Breast epithelium (tissue), 4 donors: ENCODE data around the gene EFNB2. TPM values are rescaled to one million over a fixed set of nuclear protein-coding genes. Genes with fewer than 3 reads are reported as not detected.

Experiments used
- DNase-seq, 2 donors: peaks; one replicate each; pipeline ENCODE4 v3.0.0-alpha.2; 2019; ENCODE audit warnings: low spot score in 2 of 2
- H3K27ac ChIP-seq, 2 donors: fragments of 200-600 bp; sonication (generic) in 1 of 2; one replicate each; pipeline ENCODE4 v1.5.1; 2016 to 2019; ENCODE audit warnings: mild to moderate bottlenecking in 1 of 2
- H3K27me3 ChIP-seq, 2 donors: fragments of 200-600 bp; sonication (generic) in 1 of 2; one replicate each; pipeline versions ENCODE4 v1.5.1 to v1.6.0; 2017 to 2019; ENCODE audit warnings: control low read depth in 1 of 2, mild to moderate bottlenecking in 1 of 2
- H3K36me3 ChIP-seq: fragments of 200-600 bp; one replicate; pipeline ENCODE4 v1.5.1; 2019
- H3K4me1 ChIP-seq, 2 donors: fragments of 200-600 bp; sonication (generic); one replicate each; pipeline ENCODE4 v1.5.1; 2016 to 2019; ENCODE audit warnings: control low read depth in 1 of 2
- H3K4me3 ChIP-seq, 3 donors: fragments of 200-600 bp; sonication (generic); 1 replicate in 2 of 3; 2 replicates in 1 of 3; pipeline ENCODE4 v1.5.1; 2016 to 2019; ENCODE audit warnings: mild to moderate bottlenecking in 3 of 3, moderate library complexity in 2 of 3
- H3K9me3 ChIP-seq, 2 donors: fragments of 200-600 bp; sonication (generic) in 1 of 2; one replicate each; pipeline ENCODE4 v1.5.1; 2016 to 2019; ENCODE audit warnings: control low read depth in 1 of 2
- POLR2A ChIP-seq: fragments of 450-650 bp; IDR thresholded peaks from one replicate; pipeline ENCODE4 v1.6.1; 2016; ENCODE audit warnings: antibody characterized with exemption, mild to moderate bottlenecking, moderate library complexity
- POLR2AphosphoS5 ChIP-seq, 3 donors: sonication (generic); formaldehyde crosslinking; IDR thresholded peaks; one replicate each; pipeline ENCODE4 v1.6.1; 2017; ENCODE audit warnings: antibody characterized with exemption in 3 of 3
- intact Hi-C: fragments of 100-400 bp; cut with DNase I; formaldehyde crosslinking; loops from one replicate; pipeline ENCODE4 v1.15.1; 2023; ENCODE audit warnings: low total_unique reads
- total RNA-seq, 3 donors: library from RNA; depleted of rRNA; stranded (reverse); fragments of >200 nt; gene quantifications; one replicate each; pipeline ENCODE4 v1.1.0, GENCODE V29; 2016
- TF ChIP-seq, protein P1 (sequence below), 3 donors: fragments of 450-650 bp; IDR thresholded peaks; one replicate each; pipeline ENCODE4 v1.5.1; 2016 to 2017; ENCODE audit warnings: antibody characterized with exemption in 3 of 3, mild to moderate bottlenecking in 3 of 3, moderate library complexity in 3 of 3

Gene EFNB2
- total RNA-seq, 3 donors from 2014 or later, result 9.4 to 15.7 (median 15.2) TPM

DNA sequence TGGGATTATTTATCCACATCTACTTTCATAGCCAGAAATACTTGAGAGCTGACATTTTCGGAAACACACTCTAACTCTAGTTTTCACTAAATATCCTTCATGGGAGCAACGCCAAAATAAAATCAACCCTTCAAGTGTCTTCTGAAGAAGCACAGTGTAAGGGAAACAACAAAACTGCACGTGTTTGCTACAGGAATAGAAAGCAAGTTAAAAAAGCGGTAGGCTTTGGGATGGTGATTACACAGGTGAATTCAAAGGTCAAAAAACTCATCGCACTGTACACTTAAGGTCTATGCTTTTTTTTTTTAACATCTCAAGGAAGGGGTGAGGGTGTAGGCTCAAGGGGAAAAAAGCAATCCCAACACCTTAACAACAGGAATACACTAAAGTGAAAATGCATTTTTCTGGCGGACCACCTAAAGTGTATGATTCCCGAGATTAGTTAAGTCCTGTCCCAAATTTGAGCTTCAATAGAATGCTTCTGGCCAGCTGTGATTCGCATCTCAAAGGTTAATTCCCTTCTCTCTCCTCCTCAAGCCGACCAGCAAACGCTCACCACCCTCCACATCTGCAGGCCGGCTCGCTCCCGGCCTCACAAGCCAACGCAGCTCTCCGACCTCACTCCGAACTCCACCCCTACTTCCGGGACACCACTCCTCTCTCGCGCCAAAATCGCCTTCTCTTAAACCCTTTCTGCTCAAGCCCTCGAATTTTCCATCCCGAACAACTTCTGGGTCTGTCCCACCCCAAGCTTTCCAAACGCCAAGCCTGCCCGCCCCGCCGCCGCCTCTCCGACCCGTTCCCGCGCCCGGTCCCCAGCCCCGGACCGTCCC is 31.4 kb upstream of the EFNB2 start:
- DNase-seq, result peak; percentile 45 to 55
- no peaks in the 10 kb centered on the region for H3K27me3 ChIP-seq

DNA sequence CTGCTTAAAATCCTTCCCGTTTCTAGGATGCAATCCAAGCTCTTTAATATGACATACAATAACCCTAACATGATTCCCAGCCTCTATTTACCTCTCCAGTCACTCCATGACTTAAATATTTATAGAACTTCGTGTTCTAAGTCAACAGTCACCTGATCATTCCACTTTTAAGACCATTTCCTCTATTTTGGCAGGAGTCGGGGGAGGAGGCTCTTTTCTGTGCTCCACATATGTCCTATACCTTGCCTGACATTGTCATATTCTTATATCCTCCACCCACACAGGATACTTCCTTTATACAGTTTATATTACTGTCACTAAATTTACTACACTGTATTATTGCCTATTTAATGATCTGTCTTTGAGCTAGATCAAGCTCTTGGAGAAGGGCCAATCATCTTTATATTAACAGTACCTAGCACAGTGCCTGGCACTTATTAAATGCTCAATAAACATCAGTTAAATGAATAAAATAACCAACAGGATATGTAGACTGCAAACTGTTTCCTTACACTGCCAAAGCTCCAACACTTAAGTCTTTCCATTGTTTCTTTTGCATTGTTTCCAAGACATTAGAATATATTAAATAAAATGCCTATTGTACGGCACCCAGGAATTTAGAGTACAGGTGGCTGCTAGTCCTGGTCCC is 29.8 kb upstream of the EFNB2 start:
- H3K36me3 ChIP-seq, result no peaks in the 10 kb centered on the region
- intact Hi-C loops, result no loop called here
- TF ChIP-seq POLR2AphosphoS5 (IDR thresholded peaks at IDR 0.05) (no peak), POLR2A (no peak)
- TF ChIP-seq, protein P1, sequence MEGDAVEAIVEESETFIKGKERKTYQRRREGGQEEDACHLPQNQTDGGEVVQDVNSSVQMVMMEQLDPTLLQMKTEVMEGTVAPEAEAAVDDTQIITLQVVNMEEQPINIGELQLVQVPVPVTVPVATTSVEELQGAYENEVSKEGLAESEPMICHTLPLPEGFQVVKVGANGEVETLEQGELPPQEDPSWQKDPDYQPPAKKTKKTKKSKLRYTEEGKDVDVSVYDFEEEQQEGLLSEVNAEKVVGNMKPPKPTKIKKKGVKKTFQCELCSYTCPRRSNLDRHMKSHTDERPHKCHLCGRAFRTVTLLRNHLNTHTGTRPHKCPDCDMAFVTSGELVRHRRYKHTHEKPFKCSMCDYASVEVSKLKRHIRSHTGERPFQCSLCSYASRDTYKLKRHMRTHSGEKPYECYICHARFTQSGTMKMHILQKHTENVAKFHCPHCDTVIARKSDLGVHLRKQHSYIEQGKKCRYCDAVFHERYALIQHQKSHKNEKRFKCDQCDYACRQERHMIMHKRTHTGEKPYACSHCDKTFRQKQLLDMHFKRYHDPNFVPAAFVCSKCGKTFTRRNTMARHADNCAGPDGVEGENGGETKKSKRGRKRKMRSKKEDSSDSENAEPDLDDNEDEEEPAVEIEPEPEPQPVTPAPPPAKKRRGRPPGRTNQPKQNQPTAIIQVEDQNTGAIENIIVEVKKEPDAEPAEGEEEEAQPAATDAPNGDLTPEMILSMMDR (IDR thresholded peaks at IDR 0.05), result no peak
- H3K9me3 ChIP-seq, result no peaks in the 10 kb centered on the region
- peak overlapping the region; percentile 40 to 96 (median 89) for H3K4me3 ChIP-seq
- no peak for DNase-seq
- H3K27me3 ChIP-seq, result no peaks in the 10 kb centered on the region
- H3K27ac ChIP-seq, result no peak overlapping the region
- H3K4me1 ChIP-seq, result peaks cover 0 to 25% of the 10 kb centered on the region in 2 donors

More for the DNA sequence above, 31.4 kb upstream of the EFNB2 start:
- Histone ChIP-seq H3K9me3 (no peaks in the 10 kb centered on the region), H3K27ac (peak overlapping the region; percentile 96 to 97), H3K36me3 (no peaks in the 10 kb centered on the region), H3K4me1 (peaks cover 0 to 22% of the 10 kb centered on the region in 2 donors), H3K4me3 (peak overlapping the region; percentile 83 to 96 (median 89))
- TF ChIP-seq POLR2AphosphoS5 (IDR thresholded peaks at IDR 0.05) (no peak), POLR2A (no peak)
- TF ChIP-seq, protein P1 (IDR thresholded peaks at IDR 0.05), result no peak
- intact Hi-C loops, result no loop called here

DNA sequence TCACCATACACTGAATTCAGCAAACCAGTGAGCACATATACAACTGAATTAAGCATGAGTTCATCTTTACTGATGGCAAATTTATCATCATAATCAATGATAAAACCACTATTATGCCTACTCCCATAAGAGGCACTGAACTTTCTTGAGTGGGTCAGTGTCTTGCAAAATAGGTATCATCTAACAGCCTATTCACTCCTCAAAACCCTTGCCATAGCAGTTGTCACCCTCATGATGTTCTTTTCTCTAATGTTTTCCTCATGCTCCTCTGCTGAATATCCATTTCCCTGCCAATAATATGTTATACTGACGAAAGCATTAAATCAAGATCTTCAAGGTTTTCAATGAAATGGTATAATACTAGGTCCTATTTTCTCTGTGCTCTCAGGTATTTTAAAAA is 26.8 kb upstream of the EFNB2 start:
- Histone ChIP-seq H3K27me3 (no peaks in the 10 kb centered on the region), H3K4me3 (no peak overlapping the region), H3K4me1 (peaks cover 0 to 25% of the 10 kb centered on the region in 2 donors), H3K27ac (no peak overlapping the region), H3K9me3 (no peaks in the 10 kb centered on the region), H3K36me3 (no peaks in the 10 kb centered on the region)
- intact Hi-C loops, result no loop called here
- no peak for DNase-seq
- TF ChIP-seq POLR2AphosphoS5 (IDR thresholded peaks at IDR 0.05) (no peak), POLR2A (no peak)

DNA sequence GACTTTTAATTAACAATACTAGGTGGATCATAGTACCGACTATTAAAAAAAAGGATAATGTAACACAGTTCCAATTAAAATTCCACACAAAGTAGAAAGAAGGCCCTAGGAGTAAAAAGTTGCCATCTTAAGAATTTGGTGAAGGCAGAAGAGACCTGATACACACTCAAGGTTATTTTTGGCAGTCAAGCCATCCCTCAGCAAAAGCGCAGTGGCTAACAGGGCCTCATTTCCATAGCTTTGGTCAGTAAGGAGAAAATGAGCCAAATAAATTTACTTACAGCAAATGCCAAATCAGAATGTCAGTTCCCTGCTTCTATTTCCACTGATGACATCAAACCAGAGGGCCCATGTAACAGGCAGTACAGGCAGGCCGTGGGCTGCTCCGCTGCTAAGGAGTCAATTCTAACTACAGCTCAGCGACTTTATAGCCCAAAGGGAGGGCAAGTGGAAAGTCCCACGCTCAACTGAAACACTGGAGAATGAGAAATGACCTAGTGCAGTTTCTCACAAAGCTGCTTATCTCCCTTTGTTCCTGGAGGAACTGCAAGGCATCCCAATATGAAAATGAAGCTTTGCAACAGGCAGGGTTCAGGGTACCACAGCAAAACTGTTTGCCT is 26.2 kb upstream of the EFNB2 start:
- H3K27ac ChIP-seq, result peak overlapping the region; percentile 6 to 22
- no peaks in the 10 kb centered on the region for H3K36me3 ChIP-seq
- no peaks in the 10 kb centered on the region for H3K27me3 ChIP-seq
- H3K9me3 ChIP-seq, result no peaks in the 10 kb centered on the region
- TF ChIP-seq POLR2A, result no peak
- no peak for TF ChIP-seq POLR2AphosphoS5 (IDR thresholded peaks at IDR 0.05)
- TF ChIP-seq, protein P1 (IDR thresholded peaks at IDR 0.05), result no peak
- DNase-seq, result no peak
- H3K4me1 ChIP-seq, result peaks cover 0 to 25% of the 10 kb centered on the region in 2 donors
- intact Hi-C loops, result no loop called here
- peak overlapping the region in 1 of 3 donors; percentile 29 for H3K4me3 ChIP-seq

DNA sequence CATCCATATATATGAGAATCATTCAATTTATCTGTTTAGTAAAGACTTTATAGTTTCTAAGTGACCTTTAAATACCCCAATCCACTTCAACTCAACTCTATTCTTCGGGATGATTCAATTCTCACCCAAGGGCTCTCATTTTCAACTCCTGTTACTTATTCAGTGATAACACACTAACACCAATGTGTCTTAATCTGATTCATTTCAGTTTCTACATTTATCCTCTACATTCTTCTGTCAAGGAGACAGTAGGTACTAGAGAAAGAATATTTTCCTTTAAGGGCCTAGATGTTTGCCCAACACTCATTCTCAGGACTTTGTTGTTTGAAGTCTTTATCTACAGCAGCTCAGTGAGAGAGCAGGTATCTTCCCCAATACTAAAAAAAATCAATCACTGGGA is 25.4 kb upstream of the EFNB2 start:
- Histone ChIP-seq H3K36me3 (no peaks in the 10 kb centered on the region), H3K4me3 (no peak overlapping the region), H3K27ac (no peak overlapping the region), H3K9me3 (no peaks in the 10 kb centered on the region), H3K27me3 (no peaks in the 10 kb centered on the region), H3K4me1 (peaks cover 0 to 23% of the 10 kb centered on the region in 2 donors)
- TF ChIP-seq POLR2A (no peak), POLR2AphosphoS5 (IDR thresholded peaks at IDR 0.05) (no peak)
- TF ChIP-seq, protein P1 (IDR thresholded peaks at IDR 0.05), result no peak
- intact Hi-C loops, result no loop called here
- DNase-seq, result no peak
